Esophagus muscularis mucosa (tissue), 4 donors: ENCODE measurements around the gene ATG4D. TPM values are rescaled to one million over a fixed set of nuclear protein-coding genes. Genes with fewer than 3 reads are reported as not detected.

ENCODE experiments used
- DNase-seq: peaks from one replicate; pipeline ENCODE4 v3.0.0-alpha.2; 2017; ENCODE audit errors: extremely low spot score
- H3K27ac ChIP-seq, 4 donors: fragments of 200-600 bp; sonication (generic); replicated peaks in 1 of 4; 1 replicate in 3 of 4; 2 replicates in 1 of 4; pipeline ENCODE4 v1.5.1; 2016 to 2019; ENCODE audit warnings: mild to moderate bottlenecking in 1 of 4
- H3K27me3 ChIP-seq, 4 donors: fragments of 200-600 bp; sonication (generic); one replicate each; pipeline versions ENCODE4 v1.5.1 to v1.6.0; 2016 to 2019
- H3K36me3 ChIP-seq, 4 donors: fragments of 200-600 bp; sonication (generic); one replicate each; pipeline ENCODE4 v1.5.1; 2016 to 2019
- H3K4me1 ChIP-seq, 4 donors: fragments of 200-600 bp; sonication (generic); one replicate each; pipeline ENCODE4 v1.5.1; 2016 to 2019
- H3K4me3 ChIP-seq, 4 donors: fragments of 200-600 bp; sonication (generic); 1 replicate in 2 of 4; 2 replicates in 2 of 4; pipeline ENCODE4 v1.5.1; 2016 to 2019; ENCODE audit warnings: mild to moderate bottlenecking in 4 of 4, moderate library complexity in 1 of 4
- H3K9me3 ChIP-seq, 4 donors: fragments of 200-600 bp; sonication (generic); 1 replicate in 3 of 4; 2 replicates in 1 of 4; pipeline ENCODE4 v1.5.1; 2016 to 2019
- CTCF ChIP-seq, 3 experiments: fragments of 200-600 bp in 2 of 3; fragments of 450-650 bp in 1 of 3; sonication (generic) in 2 of 3; IDR thresholded peaks; one replicate each; pipeline ENCODE4 v1.5.1; 2017 to 2019; ENCODE audit warnings: antibody characterized with exemption in 3 of 3, mild to moderate bottlenecking in 2 of 3, moderate library complexity in 1 of 3
- EP300 ChIP-seq: sonication (generic); formaldehyde crosslinking; IDR thresholded peaks from one replicate; pipeline ENCODE4 v1.6.1; 2017; ENCODE audit warnings: antibody characterized with exemption
- POLR2A ChIP-seq: fragments of 450-650 bp; IDR thresholded peaks from one replicate; pipeline ENCODE4 v1.6.1; 2017; ENCODE audit warnings: antibody characterized with exemption, moderate library complexity, mild to moderate bottlenecking, low read depth
- POLR2AphosphoS5 ChIP-seq, 2 donors: sonication (generic); formaldehyde crosslinking; IDR thresholded peaks; one replicate each; pipeline ENCODE4 v1.6.1; 2017; ENCODE audit warnings: antibody characterized with exemption in 2 of 2
- WGBS: methylation state at CpG from one replicate; pipeline ENCODE4 v1.1.5; 2018; 5-methylcytosine and 5-hydroxymethylcytosine counted together
- intact Hi-C: fragments of 100-400 bp; cut with DNase I; formaldehyde crosslinking; loops from one replicate; pipeline ENCODE4 v1.15.1; 2023
- total RNA-seq, 4 donors: library from RNA; depleted of rRNA; stranded (reverse); fragments of >200 nt; gene quantifications; one replicate each; pipeline versions ENCODE4 v1.1.0 to v1.2.1, GENCODE V29; 2016

The ATG4D gene
- total RNA-seq, 4 donors from 2014 or later = 18.2 to 44.1 (median 29.7) TPM

DNA sequence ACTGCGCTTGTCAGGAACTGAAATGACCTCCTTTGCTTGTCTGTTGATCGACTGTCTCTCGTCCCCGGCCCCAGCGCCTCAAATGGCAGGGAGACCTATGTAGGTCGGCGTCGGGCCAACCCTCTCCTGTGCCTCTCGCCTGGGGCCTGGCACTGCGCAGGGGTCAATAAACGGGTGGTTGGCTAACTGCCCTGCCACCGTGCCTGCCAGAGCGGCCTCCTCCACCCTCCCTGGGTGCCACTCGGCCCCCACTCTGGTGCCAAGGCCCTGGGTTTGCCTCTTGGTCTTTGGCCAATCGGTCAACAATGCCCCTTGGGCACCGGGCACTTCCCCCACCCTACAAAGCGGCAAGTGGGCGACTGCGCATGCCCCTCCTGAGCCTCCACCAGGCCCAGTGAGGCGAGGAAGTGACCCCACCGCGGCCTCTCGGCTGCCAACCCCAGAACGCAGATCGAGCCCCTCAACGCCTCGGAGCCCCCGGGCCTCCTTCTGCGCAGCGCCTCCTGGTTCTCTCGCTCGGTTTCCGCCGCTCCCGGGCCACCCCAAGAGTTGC, 41.7 kb upstream of the ATG4D start:
- Histone ChIP-seq H3K36me3 (peaks cover 20 to 32% (median 29%) of the 10 kb centered on the region in 4 donors), H3K27ac (peak overlapping the region; percentile 97 to 99 (median 98)), H3K4me1 (peaks cover 27 to 63% (median 62%) of the 10 kb centered on the region in 4 donors), H3K27me3 (no peaks in the 10 kb centered on the region), H3K9me3 (no peaks in the 10 kb centered on the region), H3K4me3 (peak overlapping the region; percentile 79 to 100 (median 94))
- intact Hi-C loops = loop anchor here (5.0 kb wide), 2 partner anchors 50 to 65 kb away; partner anchors contain the start of genes CDKN2D and KRI1
- TF ChIP-seq POLR2A (no peak), CTCF (IDR thresholded peaks at IDR 0.05) (no peak), POLR2AphosphoS5 (IDR thresholded peaks at IDR 0.05) (peak in 1 of 2 donors; percentile 20)
- DNase-seq = no peak
- WGBS = 2% methylated on average over 15 of the region's 35 CpGs

- no peaks in the 10 kb centered on the region for H3K9me3 ChIP-seq
- H3K4me3 ChIP-seq = peak overlapping the region; percentile 79 to 100 (median 94)
- peaks cover 27 to 58% (median 57%) of the 10 kb centered on the region in 4 donors for H3K4me1 ChIP-seq
- intact Hi-C loops = loop anchor here (5.0 kb wide), 2 partner anchors 50 to 65 kb away; partner anchors contain the start of genes CDKN2D and KRI1
- peak; percentile 96 for DNase-seq
- TF ChIP-seq CTCF (IDR thresholded peaks at IDR 0.05) = peak in 2 of 3 experiments; percentile 3 to 22
- TF ChIP-seq EP300 = no peak
- TF ChIP-seq POLR2AphosphoS5 (IDR thresholded peaks at IDR 0.05) = peak; percentile 78 to 85
- TF ChIP-seq POLR2A = peak; percentile 30
- H3K27me3 ChIP-seq = no peaks in the 10 kb centered on the region
- H3K27ac ChIP-seq = peak overlapping the region; percentile 97 to 99 (median 98)
- no CpG with 5 or more reads among the region's 65 CpGs for WGBS
- H3K36me3 ChIP-seq = peaks cover 16 to 26% (median 24%) of the 10 kb centered on the region in 4 donors
Measured at GRCh38 chr19:10502524-10503001, 41.1 kb upstream of the ATG4D start.

DNA sequence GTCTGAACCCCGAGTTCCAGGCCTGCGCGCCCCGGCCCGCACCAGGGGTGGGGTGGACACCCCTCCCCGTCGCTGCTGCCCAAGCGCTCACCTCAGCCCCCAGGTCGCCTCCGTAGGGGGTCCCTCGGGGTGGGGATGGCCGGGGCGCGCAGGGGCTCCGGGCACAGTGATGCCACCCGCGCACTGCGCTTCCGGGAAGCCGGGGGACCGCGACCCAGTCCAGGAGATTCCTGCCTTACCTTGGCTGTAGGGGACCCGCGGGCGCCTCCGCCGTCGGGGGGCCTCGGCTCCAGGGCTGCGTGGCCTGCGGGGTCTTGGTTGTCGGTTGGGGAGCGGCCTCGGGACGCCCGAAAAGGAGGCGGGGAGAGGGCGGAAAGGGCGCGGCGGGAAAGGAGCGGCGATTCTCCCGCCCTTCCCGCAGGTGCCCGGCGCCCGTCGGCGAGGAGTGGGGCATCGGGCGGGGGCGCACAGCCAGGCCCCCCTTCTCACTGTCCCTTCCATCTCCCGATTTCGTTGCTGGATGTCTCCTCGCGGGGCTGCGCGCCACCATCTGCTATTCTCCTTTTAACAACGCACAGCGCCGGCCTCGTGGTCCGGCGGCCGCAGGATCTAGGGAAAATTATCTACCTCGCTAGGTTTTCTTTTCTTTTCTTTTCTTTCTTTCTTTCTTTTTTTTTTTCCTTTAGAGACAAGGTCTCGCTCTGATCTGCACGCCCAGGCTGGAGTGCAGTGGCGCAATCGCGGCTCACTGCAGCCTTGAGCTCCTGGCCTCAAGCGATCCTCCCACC, 40.5 kb upstream of the ATG4D start, which contains the start of gene KEAP1:
KEAP1 (minus strand) TSS at position 355 of the 788 bp plus-strand sequence. CDS start 3,323 bp downstream, outside the sequence.
- H3K9me3 ChIP-seq = no peaks in the 10 kb centered on the region
- peak within 1 kb of the TSS; percentile 79 to 100 (median 94) for H3K4me3 ChIP-seq
- peak within 1 kb of the TSS; percentile 97 to 99 (median 98) for H3K27ac ChIP-seq
- peaks cover 26 to 52% (median 50%) of the 10 kb centered on the region in 4 donors for H3K4me1 ChIP-seq
- 20% methylated on average over 18 of the region's 73 CpGs for WGBS
- intact Hi-C loops = loop anchor here (5.0 kb wide), 2 partner anchors 49 to 64 kb away; partner anchors contain the start of genes CDKN2D and KRI1
- peaks cover 15 to 20% (median 19%) of the 10 kb centered on the region in 4 donors for H3K36me3 ChIP-seq
- no peak for DNase-seq
- TF ChIP-seq CTCF (IDR thresholded peaks at IDR 0.05) (no peak), POLR2AphosphoS5 (IDR thresholded peaks at IDR 0.05) (peak in 1 of 2 donors; percentile 6), POLR2A (no peak), EP300 (no peak)
- H3K27me3 ChIP-seq = peaks cover 0 to under 1% (median 0%) of the 10 kb centered on the region in 4 donors

DNA sequence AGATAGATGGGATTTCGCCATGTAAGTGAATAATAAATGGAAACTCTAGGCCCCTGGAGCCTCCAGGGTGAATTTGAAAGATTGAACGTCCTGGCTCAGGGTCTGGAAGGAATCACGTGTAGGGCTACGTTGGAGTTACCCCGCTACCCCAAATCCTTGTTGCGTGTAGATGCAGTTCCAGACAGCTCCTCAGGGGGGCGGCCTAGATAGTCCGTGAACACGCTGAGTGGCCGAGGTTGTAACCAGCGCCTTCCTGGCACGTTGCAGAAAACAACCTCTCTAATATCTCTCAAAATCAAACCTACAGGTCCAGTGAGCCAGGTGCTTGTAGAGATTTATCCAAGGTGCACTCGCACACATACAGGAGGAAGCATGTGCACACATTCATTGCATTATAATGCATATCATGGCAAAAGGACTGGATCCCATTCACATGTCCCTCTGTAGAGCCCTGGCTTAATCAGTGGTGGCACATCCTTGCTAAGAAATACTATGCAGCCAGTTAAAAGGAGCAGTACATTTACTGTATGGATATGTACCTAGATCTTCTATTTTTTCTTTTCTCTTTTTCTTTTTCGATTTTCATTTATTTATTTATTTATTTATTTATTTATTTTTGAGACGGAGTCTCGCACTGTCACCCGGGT, 38.0 kb upstream of the ATG4D start:
- H3K4me1 ChIP-seq = peaks cover 17 to 32% (median 25%) of the 10 kb centered on the region in 4 donors
- intact Hi-C loops = no loop called here
- TF ChIP-seq CTCF (IDR thresholded peaks at IDR 0.05) (peak; percentile 71 to 85 (median 79)), POLR2AphosphoS5 (IDR thresholded peaks at IDR 0.05) (peak in 1 of 2 donors; percentile 23), EP300 (no peak), POLR2A (no peak)
- peaks cover 0 to 24% (median 5%) of the 10 kb centered on the region in 4 donors for H3K27me3 ChIP-seq
- WGBS = 28% methylated on average over 17 of the region's 17 CpGs
- H3K9me3 ChIP-seq = no peaks in the 10 kb centered on the region
- DNase-seq = peak; percentile 94
- H3K36me3 ChIP-seq = no peaks in the 10 kb centered on the region
- H3K27ac ChIP-seq = no peak overlapping the region
- no peak overlapping the region for H3K4me3 ChIP-seq
